Caco-2 (cell line): ENCODE data around the gene PLEKHS1. TPM values are rescaled to one million over a fixed set of nuclear protein-coding genes. Genes with fewer than 3 reads are reported as not detected.
"Not testable (repeated sequence)": the region's sequence is repeated elsewhere in the genome, so short reads cannot be mapped to it uniquely, and the experiment has no call there.

Experiments used
- BruUV-seq: library from RNA; stranded (reverse); fragments of 400-500 nt; replicated peaks from 2 replicates; lab custom pipeline; 2021; lab: Mats Ljungman, UMichigan
- CTCF ChIA-PET: fragments of 300-600 bp; sonication (Branson Sonifier 250); formaldehyde crosslinking; loops from one replicate; lab custom pipeline; 2022; ENCODE audit warnings: antibody characterized with exemption; lab: Charles Lee
- POLR2A ChIA-PET: fragments of 300-600 bp; sonication (Branson Sonifier 250); formaldehyde crosslinking; loops from one replicate; lab custom pipeline; 2022; ENCODE audit warnings: antibody characterized with exemption; lab: Charles Lee
- DNase-seq, 2 experiments: peaks; one replicate each; pipeline versions ENCODE4 v3.0.0 to v3.0.0-alpha.2; 2020 to 2022
- H3K27me3 ChIP-seq: replicated peaks from 2 replicates; pipeline ENCODE4 v1.6.0; 2011; ENCODE audit warnings: low read length; ENCODE audit not compliant: control insufficient read depth, insufficient read depth
- H3K36me3 ChIP-seq: 2 replicates; pipeline ENCODE4 v1.5.1; 2011; ENCODE audit warnings: low read length; ENCODE audit not compliant: control insufficient read depth, insufficient read depth
- H3K4me1 ChIP-seq: fragments of 250-450 bp; sonication (Bioruptor Pico); 2 replicates; pipeline ENCODE4 v1.5.1; 2020; ENCODE audit warnings: mild to moderate bottlenecking
- H3K4me3 ChIP-seq: 2 replicates; pipeline ENCODE4 v1.5.1; 2011; ENCODE audit warnings: low read depth, mild to moderate bottlenecking, control low read depth, low read length
- H3K9me3 ChIP-seq: fragments of 250-450 bp; sonication (Bioruptor Pico); 2 replicates; pipeline ENCODE4 v1.5.1; 2020; ENCODE audit warnings: mild to moderate bottlenecking, moderate library complexity
- H3K27ac Mint-ChIP-seq: one replicate; pipeline ENCODE4 v1.8.0; 2022; ENCODE audit warnings: mixed read lengths; ENCODE audit not compliant: unreplicated experiment
- H3K27me3 Mint-ChIP-seq: one replicate; pipeline ENCODE4 v1.8.0; 2022; ENCODE audit warnings: mixed read lengths; ENCODE audit not compliant: insufficient read depth, unreplicated experiment
- H3K36me3 Mint-ChIP-seq: one replicate; pipeline ENCODE4 v1.8.0; 2022; ENCODE audit warnings: mild to moderate bottlenecking, mixed read lengths; ENCODE audit not compliant: insufficient read depth, unreplicated experiment
- H3K4me1 Mint-ChIP-seq: one replicate; pipeline ENCODE4 v1.8.0; 2022; ENCODE audit warnings: low read depth, mixed read lengths; ENCODE audit not compliant: unreplicated experiment
- H3K4me3 Mint-ChIP-seq: one replicate; pipeline ENCODE4 v1.8.0; 2022; ENCODE audit warnings: mild to moderate bottlenecking, moderate library complexity, mixed read lengths; ENCODE audit not compliant: unreplicated experiment
- H3K9me3 Mint-ChIP-seq: one replicate; pipeline ENCODE4 v1.8.0; 2022; ENCODE audit warnings: mixed read lengths; ENCODE audit not compliant: unreplicated experiment
- intact Hi-C: fragments of 100-400 bp; cut with micrococcal nuclease; formaldehyde crosslinking; loops from one replicate; pipeline ENCODE4 v1.10.0; 2022; ENCODE audit not compliant: unreplicated experiment
- microRNA-seq: library from miRNA; unstranded; fragments of <30 nt; microRNA quantifications from one replicate; pipeline ENCODE4 v1.2.0, GENCODE V29; 2022
- total RNA-seq: library from RNA; stranded (reverse); gene quantifications from 2 replicates; pipeline ENCODE4 v1.2.3, GENCODE V29; 2022
- TF ChIP-seq, protein P1 (sequence below), 2 experiments: fragments of 200-600 bp in 1 of 2; IDR thresholded peaks; 1 replicate in 1 of 2; 2 replicates in 1 of 2; pipeline versions ENCODE4 v1.5.1 to v1.8.0; 2011 to 2022; ENCODE audit warnings: antibody characterized with exemption in 1 of 2, control low read depth in 1 of 2, inconsistent platforms in 1 of 2, low read depth in 1 of 2, low read length in 1 of 2, mild to moderate bottlenecking in 1 of 2, moderate library complexity in 1 of 2; ENCODE audit not compliant: insufficient read depth in 1 of 2, severe bottlenecking in 1 of 2, unreplicated experiment in 1 of 2

The PLEKHS1 gene
- total RNA-seq, 1 experiment from 2014 or later = not detected

- no peaks in the 10 kb centered on the region for H3K9me3 Mint-ChIP-seq
- no peaks in the 10 kb centered on the region for H3K9me3 ChIP-seq
These were observed 74.3 kb downstream of the PLEKHS1 start for GRCh38 chr10:113825791-113826190.

DNA sequence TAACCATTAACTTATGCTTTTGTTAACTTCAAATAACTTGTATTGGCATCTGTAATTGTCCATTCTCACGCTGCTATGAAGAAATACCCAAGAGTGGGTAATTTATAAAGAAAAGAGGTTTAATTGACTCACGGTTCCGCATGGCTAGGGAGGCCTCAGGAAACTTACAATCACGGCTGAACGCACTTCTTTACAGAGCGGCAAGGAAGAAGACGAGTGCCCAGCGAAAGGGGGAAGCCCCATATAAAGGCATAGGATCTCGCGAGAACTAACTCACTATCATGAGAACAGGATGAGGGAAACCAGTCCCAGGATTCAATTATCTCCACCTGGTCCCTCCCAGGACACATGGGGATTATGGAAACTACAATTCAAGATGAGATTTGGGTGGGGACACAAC, 77.1 kb downstream of the PLEKHS1 start:
- H3K27ac Mint-ChIP-seq, H3K36me3 ChIP-seq, H3K9me3 Mint-ChIP-seq, H3K27me3 ChIP-seq, H3K4me3 Mint-ChIP-seq, POLR2A ChIA-PET, H3K36me3 Mint-ChIP-seq, BruUV-seq, H3K27me3 Mint-ChIP-seq, H3K9me3 ChIP-seq, H3K4me3 ChIP-seq, H3K4me1 Mint-ChIP-seq, intact Hi-C loops, DNase-seq, H3K4me1 ChIP-seq, CTCF ChIA-PET: not testable (repeated sequence)

More at GRCh38 chr10:113825791-113826190, 74.3 kb downstream of the PLEKHS1 start:
- H3K27me3 Mint-ChIP-seq = peaks cover 2% of the 10 kb centered on the region
- TF ChIP-seq, protein P1, sequence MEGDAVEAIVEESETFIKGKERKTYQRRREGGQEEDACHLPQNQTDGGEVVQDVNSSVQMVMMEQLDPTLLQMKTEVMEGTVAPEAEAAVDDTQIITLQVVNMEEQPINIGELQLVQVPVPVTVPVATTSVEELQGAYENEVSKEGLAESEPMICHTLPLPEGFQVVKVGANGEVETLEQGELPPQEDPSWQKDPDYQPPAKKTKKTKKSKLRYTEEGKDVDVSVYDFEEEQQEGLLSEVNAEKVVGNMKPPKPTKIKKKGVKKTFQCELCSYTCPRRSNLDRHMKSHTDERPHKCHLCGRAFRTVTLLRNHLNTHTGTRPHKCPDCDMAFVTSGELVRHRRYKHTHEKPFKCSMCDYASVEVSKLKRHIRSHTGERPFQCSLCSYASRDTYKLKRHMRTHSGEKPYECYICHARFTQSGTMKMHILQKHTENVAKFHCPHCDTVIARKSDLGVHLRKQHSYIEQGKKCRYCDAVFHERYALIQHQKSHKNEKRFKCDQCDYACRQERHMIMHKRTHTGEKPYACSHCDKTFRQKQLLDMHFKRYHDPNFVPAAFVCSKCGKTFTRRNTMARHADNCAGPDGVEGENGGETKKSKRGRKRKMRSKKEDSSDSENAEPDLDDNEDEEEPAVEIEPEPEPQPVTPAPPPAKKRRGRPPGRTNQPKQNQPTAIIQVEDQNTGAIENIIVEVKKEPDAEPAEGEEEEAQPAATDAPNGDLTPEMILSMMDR (IDR thresholded peaks at IDR 0.05; ENCODE audit: insufficient read depth in 1 of 2, low read depth in 1 of 2, low read length in 1 of 2, severe bottlenecking in 1 of 2, unreplicated experiment in 1 of 2) = no peak
- BruUV-seq = no TSS peak
- H3K4me1 Mint-ChIP-seq = no peaks in the 10 kb centered on the region
- DNase-seq = no peak
- intact Hi-C loops = no loop called here
- CTCF ChIA-PET = no interaction called here
- Histone ChIP-seq H3K36me3 (no peaks in the 10 kb centered on the region), H3K4me1 (no peaks in the 10 kb centered on the region), H3K27me3 (no peaks in the 10 kb centered on the region), H3K4me3 (no peak overlapping the region)
- no peak overlapping the region for H3K27ac Mint-ChIP-seq
- H3K4me3 Mint-ChIP-seq = no peak overlapping the region
- POLR2A ChIA-PET = no interaction called here
- no peaks in the 10 kb centered on the region for H3K36me3 Mint-ChIP-seq

Small RNAs within 50 kb of the gene (microRNA-seq; reads per million reads assigned to microRNA genes)
- not detected for gene MIR4483

Other genes with a start within 250 kb of the PLEKHS1 start
- gene HABP2, start 198.6 kb upstream of the PLEKHS1 start, total RNA-seq = 21.0 and 24.3 TPM in 2 replicates
- gene NRAP, start 87.6 kb upstream of the PLEKHS1 start, total RNA-seq = 0.05 and 0.09 TPM in 2 replicates
- gene CASP7, start 71.8 kb upstream of the PLEKHS1 start, total RNA-seq = 23.0 and 23.9 TPM in 2 replicates
- 13.3 and 13.5 TPM in 2 replicates for gene DCLRE1A, start 102.4 kb downstream of the PLEKHS1 start, total RNA-seq
- 30.8 and 37.4 TPM in 2 replicates for gene NHLRC2, start 103.0 kb downstream of the PLEKHS1 start, total RNA-seq